NOMO-1 treated with dmso at 0.1 percent for 144 hours (cell line): ENCODE measurements around the gene CNOT11.
"Not testable (repeated sequence)": the region's sequence is repeated elsewhere in the genome, so short reads cannot be mapped to it uniquely, and the experiment has no call there.

Experiments
- DNase-seq: peaks from one replicate; lab custom pipeline; 2025; ENCODE audit not compliant: unreplicated experiment; lab: John Stamatoyannopoulos, UW

CNOT11 gene

DNA sequence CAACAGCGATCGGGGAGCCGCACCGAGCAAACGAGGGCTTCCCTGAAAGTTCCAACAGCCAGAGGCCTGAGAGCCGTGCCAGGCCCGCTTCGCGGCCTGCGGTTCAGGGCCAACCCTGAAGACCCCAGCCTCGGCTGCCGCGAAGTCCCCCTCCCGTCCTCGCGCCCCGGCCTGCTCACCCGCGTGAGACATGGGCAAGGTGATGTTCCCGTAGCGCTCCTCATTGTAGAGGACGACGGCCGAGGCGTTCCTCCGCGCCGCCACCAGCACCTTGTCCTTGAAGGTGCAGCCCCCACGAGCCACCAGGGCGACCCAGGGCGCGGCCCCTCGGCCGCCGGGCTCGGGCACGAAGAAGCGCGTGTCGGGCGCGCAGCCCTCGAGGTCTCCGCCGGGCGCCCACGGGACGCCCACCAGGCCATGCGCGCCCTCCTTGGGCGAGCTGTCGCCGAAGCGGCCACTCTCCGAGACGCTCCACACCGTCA is 55.3 kb downstream of the CNOT11 start:
- DNase-seq: peak; percentile 1

DNA sequence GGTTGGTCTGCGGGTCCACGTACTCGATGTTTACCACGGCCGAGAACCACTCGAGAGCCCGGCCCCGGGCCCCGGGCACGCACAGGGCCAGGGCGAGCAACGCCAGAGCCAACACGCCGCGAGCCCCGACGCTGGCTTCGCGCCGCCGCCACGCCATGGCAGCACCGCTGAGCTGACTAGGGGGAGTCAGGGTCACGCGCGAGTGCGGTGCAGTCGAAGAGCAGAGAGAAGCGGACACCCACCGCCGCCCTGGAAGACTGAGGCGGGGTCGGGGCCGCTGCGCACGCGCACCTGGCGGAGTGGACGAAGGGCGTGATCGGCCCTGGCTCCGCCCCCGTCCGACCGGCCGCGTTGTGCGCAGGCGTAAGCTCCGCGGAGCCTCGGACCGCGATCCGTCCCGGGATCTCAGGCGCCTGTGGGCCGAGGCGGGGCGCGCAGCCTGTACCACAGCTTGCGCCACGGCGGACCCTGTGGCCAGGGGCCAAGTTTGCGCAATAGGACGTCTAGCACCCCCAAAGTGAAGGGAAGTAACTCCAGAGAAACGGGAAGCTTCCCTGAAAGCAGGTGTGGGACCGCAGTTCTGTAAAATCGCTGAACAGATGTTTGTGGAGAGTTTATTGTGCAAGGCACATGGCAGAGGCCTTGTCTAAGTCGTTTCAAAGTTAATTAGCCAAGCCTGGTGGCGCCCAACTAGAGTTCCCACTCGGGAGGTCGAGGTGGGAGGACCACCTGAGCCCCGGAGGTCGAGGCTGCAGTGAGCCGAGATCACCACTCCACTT is 55.9 kb downstream of the CNOT11 start, which contains the start of gene RNF149:
RNF149 (minus strand) TSS at position 270 of the 779 bp plus-strand sequence; CDS start at position 157, 113 bp downstream.
- DNase-seq: peak; percentile 99

DNA sequence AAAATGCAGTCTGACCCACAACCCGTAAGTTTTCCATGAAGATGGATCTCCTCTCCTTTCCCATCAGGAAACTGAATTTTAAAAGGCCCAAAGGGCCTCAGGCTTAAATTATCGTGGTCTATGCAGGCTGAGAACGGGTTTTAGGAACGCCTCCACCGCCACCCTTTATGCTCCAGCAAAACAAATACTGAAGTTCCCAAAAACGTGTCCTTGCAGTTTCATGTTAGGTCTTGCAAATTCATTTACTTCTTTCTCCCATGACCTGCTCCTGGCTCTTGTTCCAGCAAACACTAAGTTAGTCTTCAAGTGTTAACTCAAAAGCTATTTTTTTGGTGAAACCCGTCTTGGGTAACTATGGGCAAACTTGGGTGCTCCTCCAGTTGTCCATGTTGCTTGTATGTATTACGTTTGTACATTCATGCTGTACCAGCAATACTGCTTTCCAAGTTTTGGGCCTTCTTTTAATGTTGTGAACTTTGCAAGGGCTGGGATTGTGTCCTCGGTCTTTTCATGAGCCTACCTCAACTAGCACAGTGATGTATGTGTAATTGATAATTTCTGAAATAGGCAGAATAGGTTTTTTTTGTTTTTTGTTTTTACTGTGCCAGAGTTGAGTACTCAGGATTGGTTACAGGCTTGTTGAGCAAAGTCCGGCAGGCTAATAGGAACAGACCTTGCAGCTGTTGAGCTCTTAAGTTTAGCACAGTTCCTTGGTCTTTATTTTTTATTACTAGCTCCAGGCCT is 57.6 kb downstream of the CNOT11 start:
- DNase-seq: no peak

DNA sequence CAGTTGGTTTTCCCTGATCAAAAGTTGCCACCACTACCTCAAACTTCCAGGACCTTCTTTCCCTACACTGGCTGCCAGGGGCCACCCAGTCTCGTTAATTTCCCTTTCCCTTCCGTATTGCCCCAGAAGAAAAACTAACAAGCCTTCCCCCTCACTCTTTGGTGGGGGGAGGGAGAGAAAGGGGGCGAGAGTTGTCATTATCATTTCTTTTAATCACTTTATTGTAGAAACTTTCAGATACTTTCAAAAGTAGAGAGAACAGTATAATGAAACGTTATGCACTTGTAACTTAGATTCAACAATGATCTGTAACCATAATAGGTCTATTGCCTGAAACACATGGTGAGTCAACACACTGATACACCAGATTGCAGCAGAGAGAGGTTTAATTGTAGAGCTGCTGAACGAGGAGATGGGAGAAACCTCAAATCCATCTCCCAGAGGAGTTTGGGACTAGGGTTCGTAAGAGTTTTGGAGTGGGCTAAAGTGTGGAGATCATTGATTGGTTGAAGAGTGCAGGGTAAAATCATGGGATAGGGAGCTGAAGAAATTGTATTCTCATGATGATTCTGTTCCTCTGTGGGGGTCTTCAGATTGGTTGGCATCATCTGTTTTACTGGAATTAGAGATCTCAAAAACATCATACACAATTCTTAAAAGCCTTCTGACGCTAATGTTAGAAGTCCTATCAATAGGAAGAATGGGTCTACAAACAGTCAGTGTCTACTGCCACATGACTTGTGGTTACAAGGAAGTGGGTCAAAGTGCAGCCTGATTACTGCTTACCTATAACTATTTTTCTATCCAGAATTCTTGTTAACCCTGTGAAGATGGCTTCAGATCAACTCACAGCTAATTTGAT is 58.4 kb downstream of the CNOT11 start:
- no peak for DNase-seq

DNA sequence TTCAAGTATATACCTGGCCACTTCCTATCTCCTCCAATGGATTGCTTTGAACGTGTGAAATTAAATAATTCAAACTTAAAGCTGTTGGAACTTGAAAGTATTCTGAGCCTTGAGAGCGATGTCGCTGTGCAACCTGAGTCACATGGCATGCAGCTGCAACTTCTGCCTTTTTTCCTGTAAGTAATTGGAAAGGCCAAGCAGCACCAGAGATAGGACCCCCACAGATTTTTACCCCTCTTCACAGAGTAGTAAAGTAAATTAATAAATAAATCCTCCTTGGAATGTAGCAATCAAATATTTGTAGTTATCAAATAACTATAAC is 59.0 kb downstream of the CNOT11 start:
- DNase-seq: peak; percentile 7

DNA sequence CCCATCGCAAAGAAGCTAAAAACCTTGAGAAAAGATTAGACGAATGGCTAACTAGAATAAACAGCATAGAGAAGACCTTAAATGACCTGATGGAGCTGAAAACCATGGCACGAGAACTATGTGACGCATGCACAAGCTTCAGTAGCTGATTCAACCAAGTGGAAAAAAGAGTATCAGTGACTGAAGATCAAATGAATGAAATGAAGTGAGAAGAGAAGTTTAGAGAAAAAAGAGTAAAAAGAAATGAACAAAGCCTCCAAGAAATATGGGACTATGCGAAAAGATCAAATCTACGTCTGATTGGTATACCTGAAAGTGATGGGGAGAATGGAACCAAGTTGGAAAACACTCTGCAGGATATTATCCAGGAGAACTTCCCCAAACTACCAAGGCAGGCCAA is 63.9 kb downstream of the CNOT11 start:
- DNase-seq: not testable (repeated sequence)
